Limb (tissue), 2 donors: ENCODE measurements around the gene ZNF609.

ENCODE experiments used
- DNase-seq, 2 donors: peaks; one replicate each; pipeline ENCODE4 v3.0.0-alpha.2; 2016; ENCODE audit errors: extremely low spot score in 2 of 2

ZNF609 gene

DNA sequence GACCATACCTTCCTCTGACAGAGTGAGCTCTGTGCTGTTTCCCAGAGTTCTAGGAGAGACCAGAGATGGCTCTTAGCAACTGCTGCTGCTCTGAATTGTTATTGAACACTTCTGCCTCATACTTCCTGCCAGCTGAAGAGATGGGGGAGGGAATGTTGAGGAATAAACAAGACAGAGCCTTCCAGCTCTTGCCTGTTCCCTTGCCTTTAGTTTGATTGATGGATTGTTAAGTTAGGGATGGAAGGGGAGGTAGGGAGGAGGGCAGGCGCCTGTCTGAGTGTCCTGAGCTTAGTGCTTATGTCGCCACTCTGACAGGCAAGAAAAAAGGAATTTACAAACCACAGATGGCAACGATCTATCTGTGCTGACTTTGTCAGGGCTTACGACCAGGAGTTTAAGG, 42.8 kb downstream of the ZNF609 start:
- DNase-seq, result no peak

GRCh38 chr15:64503640-64504039, 43.3 kb downstream of the ZNF609 start:
- DNase-seq, result no peak

- peak; percentile 10 to 35 for DNase-seq
Observed at GRCh38 chr15:64507293-64507802, 47.0 kb downstream of the ZNF609 start.

DNA sequence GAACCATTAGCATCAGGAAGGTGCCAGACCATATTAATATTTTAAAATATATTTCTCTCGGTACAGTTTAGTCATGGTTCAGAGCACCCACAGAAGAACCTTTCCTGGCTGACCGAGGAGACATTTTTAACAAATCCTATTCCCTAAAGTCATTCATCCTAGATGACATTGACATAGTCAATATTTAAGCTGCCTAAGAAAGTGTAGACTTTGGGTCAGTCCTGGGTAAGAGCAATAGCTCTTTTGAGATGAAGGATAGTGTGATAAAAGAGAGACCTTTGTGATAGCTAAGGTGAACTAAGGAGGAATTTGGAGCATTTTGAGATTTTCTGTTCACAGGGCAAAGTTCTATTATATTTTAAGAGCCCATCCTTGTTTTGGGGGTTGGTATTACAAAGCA, 47.5 kb downstream of the ZNF609 start:
- DNase-seq, result no peak

GRCh38 chr15:64513823-64514222, 53.4 kb downstream of the ZNF609 start:
- DNase-seq, result no peak

DNA sequence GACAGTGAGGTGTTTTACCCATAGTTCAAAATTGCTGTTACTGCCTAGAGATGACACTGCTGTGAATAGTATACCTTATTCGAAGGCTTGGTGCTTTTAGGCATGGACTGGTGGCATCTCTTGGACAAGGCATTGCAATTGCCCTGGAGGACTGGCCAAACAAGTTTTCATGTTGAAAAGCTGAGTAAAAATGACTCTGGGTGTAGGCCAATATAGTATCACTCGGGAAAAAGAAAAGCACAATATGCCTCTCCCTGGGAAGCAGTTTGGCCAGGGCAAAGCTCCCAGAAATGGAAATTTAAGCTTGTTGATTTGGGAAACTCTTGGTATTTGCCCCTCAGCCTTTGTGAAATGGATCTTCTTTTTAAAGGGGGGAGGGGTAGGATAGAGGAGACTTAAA, 54.8 kb downstream of the ZNF609 start:
- no peak for DNase-seq

GRCh38 chr15:64515825-64516224, 55.4 kb downstream of the ZNF609 start:
- DNase-seq, result no peak

DNA sequence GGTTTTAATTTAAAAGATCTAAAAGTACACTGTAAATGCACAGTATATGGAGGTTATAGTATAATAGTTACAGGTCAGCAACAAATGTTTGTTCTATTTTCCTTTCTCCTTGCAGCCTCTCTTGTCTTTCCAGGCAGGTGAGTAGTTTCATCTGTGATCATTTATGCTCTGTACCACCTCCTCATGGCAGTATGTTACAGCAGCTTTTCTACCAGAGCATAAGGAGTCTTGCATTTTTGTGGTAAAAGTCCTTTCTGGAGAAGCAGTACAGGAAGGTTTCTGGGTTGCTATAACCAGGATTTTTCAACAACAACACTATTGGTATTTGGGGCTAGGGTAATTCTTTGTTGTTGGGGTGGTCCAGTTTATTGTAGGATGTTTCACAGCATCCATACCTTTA, 59.5 kb downstream of the ZNF609 start:
- no peak for DNase-seq

DNA sequence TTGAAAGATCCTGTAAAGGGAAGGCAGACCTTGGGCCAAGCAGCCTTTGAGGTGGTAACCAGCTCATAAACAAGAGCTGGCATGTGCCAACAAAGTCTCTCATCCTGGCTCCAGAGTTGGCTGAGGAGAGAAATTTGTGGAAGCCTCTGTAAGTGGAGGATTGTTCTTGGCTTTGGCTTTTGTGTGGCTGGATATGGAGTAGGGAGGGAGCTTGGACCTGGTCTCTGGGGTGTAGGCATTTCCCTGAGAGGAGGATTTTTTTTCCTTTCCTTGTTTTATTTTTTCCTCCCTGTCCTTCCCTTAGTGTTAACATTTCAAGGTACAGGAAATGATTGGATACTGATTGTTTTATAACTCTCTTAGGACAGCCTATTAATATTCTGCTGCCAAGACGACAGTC, 60.8 kb downstream of the ZNF609 start:
- no peak for DNase-seq

GRCh38 chr15:64521726-64522164, 61.4 kb downstream of the ZNF609 start:
- peak; percentile 37 to 44 for DNase-seq

DNA sequence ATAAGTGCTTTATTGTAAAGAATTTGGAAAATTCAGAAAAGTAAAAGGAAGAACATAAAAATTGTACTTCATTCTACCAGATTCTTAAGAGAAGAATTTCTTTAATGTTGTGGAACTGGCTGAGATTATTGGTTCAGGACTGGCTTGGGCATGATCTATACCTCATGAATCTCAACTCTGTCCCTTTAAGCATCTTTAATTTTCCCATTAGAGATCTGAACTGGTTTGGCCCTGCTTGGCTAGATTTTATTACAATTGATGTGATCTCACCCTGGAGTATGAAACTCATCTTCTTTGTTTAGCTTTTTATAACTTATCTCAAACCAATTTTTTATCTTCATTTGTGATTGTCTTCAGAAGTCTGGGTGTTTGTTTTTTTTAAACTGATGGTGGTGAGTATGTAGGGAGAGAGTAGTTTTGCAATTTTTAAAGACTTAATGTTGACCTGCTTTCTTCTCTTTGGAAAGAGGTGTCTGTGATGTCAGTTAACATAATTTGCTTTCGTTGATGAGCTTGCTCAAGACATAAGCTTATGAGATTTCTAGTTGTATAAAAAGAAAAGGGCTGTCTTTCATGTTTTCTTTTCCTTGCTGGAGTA, 61.9 kb downstream of the ZNF609 start:
- no peak for DNase-seq

GRCh38 chr15:64523240-64523639, 62.9 kb downstream of the ZNF609 start:
- no peak for DNase-seq

DNA sequence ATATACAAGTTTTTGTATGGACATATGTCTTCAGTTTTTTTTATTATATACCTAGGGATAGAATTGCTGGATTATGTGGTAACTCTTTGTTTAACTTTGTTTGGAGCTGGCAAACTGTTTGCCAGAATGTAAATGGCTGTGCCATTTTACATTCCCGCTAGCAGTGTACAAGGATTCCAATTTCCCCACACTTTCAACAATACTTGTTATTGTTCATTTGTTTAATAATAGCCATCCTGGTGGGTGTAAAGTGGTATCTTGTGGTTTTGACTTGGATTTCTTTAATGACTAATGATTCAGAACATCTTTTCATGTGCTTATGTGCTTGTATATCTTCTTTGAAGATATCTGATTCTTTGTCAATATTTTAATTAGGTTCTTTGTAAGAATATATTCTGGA, 64.4 kb downstream of the ZNF609 start:
- DNase-seq, result no peak

DNA sequence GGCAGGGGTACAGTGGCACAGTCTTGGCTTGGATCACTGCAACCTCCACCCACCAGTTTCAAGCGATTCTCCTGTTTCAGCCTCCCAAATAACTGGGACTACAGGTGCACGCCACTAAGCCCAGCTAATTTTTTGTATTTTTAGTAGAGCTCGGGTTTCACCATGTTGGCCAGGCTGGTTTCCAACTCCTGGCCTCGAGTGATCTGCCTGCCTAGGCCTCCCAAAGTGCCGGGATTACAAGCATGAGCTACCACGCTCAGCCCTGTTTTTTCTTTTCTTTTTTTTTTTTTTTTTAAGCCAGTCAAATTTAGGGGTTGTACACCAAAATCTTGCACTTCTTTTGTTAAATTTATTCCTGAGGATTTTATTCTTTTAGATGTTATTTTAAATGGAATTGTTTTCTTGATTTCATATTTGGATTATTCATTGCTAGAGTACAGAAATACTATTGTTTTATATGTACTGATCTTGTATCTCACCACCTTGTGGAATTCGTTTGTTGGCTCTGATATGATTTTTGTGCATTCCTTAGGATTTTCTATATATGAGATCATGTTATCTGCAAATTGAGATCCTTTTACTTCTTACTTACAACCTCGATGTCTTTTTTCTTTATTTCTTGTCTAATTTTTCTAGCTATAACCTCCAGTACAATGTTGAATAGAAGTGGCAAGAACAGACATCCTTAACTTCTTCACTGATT, 65.6 kb downstream of the ZNF609 start:
- no peak for DNase-seq

DNA sequence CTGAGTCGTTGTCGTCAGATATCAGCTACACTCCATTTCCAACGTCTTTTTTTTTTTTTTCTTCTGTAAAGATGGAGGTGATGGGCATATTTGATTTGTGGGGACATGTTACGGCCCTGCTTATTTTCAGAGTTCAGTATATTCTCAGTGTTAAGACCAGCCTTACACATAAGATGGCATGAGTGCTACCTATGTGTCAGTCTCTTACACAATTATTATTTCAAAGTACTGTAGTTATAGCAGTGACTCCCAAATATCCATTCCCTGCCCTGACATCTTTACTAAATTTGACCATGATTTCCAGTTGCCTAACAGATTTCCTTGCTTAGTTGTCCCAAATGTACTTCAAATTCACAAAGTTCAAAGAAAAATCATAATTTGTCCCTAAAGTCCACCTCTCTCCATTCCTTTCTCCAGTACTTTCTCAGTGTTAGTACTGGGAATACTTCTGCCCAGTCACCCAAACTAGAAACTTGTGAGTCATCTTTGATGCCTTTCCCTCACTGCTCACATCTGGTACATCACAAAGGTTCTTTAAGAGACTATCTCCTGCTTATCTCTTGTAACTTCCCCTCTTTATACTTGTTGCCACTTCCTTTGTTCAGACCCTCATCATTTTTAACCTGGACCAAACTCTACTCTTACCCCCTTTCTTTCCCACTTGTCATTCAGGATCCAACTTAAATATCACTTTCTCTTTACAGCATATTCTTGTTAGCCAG, 67.0 kb downstream of the ZNF609 start:
- DNase-seq, result no peak

- DNase-seq, result no peak
Observed at GRCh38 chr15:64528871-64529270, 68.5 kb downstream of the ZNF609 start.

GRCh38 chr15:64530472-64530871, 70.1 kb downstream of the ZNF609 start:
- DNase-seq, result no peak

DNA sequence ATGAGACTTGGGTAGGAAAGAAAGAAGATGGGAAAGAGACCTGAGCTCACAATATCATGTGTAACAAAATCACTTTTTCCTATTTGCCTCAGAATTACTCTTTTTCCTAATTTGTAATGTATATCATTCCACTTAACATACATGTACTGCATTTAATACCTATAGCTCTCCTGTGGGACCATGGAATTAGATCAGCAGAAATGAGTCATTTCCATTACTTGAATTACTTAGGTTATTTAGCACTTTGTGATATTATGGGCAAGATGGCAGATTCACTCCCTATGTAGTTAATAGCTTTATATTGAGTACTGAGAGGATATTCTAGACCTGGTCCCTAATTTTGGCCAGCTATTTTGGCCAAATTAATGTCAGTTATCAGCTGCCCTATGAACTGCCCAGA, 70.5 kb downstream of the ZNF609 start:
- DNase-seq, result no peak

GRCh38 chr15:64532521-64533315, 72.3 kb downstream of the ZNF609 start:
- DNase-seq, result no peak

- DNase-seq, result no peak
Observed at GRCh38 chr15:64535460-64536243, 75.3 kb downstream of the ZNF609 start.
